Embryonic facial prominence (tissue), 1 donor: Measurements from ENCODE around the gene UBL4B.

Source experiments
- DNase-seq: peaks from one replicate; pipeline ENCODE4 v3.0.0-alpha.2; 2016; ENCODE audit errors: extremely low spot score

UBL4B gene

GRCh38 chr1:110084227-110085078, 27.8 kb upstream of the UBL4B start:
- DNase-seq, result no peak

GRCh38 chr1:110085671-110086070, 26.6 kb upstream of the UBL4B start:
- no peak for DNase-seq

DNA sequence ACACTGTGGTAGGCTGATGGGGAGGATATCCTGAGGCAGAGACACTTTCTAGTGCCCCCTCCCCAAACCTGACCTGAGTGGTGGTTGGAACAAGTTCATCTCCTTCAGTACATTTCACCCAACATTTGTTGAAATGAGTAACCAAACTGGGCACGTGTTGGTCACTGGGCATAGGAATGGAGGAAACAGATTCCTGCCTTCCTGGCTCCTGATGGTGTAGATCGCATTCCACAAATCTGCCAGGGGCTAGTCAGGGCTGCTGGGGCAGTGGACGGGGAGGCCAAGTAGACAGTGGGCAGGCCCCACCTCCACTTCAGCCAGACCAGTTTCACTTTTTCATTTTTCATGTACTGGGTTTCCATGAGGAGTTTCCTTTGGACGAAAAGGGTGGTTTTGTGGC, 25.3 kb upstream of the UBL4B start:
- no peak for DNase-seq

DNA sequence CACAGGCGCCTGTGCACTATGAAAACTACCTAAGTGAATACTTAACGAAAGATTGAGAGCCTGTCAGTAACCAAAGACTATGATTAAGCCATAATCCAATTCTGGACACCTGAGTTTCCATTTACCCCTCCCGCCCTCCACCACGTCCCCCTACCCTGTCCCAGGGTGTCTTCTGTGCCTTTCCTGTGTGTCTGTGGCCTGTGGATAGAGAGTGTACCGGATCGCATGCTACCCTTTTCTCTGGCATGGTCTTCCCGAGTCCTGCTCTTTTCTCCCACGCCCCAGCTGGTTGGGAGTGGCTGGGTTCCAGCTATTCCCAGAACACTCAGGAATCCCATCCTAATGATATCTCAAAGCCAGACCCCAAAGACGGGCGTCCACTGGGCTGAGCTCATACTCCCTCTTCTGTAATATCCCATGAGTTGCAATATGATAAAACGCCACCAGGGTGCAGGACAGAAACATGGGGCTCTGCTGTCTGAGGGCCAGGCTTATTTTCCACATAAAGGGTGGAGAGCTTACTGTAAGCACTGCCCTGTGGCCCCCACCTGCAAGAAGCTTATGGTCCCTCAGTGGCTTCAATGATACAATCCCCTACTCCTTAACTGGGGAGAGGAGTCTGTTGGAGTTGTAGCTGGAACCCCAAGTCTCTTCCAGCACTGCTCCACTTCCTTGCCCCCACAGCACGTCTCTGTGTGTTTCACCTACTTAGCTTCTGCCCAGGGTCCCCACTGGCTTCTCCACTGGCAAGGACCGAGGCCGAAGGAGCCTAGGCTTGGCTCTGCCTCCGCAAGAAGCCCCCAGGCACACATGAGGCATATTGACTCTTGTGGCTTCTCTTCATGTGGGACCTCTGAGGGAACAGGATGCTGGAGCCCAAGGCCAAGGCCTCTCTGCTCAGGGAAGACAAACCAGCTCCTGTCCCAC, 24.2 kb upstream of the UBL4B start:
- DNase-seq, result no peak

GRCh38 chr1:110088739-110089316, 23.4 kb upstream of the UBL4B start:
- DNase-seq, result no peak

DNA sequence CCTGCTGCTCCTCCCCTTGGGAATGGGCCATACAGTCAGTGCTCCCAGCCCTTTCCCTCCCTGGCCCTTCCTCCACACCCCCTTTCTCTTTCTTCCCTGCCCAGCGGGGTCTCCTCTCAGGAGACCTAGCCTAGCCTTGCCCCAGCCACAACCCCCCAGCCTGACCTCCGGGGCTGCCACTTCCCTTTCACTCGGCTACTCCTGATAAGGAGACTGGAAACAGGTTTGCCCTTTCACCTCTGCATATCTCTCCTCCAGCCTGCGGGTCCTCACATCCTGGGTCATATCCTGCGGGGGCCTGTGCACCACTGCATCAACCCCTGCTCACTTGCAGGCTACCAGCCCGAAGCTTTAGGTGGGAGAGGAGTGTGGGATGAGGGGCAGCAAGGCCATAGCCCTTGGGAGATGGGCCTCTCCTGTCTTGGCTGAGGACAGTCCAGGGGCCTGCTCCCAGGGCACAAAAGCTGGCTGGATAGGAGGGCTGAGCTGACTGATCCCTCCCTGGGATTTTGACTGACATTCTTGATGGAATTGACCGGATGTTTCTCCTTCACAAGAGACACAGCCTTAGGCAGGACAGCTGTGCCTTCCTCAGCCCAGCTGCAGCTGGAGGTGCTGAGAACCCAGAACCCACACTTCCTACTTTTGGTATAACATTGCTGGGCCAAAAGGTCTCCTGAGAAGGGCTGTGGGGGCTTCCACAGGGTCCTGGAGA, 22.5 kb upstream of the UBL4B start:
- no peak for DNase-seq

DNA sequence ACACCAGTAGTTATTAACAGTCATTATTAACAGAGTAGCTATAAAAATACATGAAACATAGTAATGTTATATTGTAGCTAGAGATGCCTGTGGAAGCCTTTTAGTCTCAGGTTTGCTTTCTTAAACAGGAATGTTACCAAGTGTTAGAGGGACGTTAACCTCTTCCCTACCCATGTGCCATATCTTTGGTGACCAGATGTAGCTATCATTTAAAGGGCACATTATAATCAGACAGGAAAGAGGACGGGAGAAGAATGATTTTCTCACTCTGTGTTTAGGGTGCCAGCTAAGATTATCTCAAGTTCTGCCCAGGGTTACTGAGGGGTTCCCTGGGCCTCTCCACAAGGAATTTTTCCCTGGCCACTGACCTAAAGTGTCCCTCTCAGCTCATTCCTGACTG, 20.9 kb upstream of the UBL4B start:
- no peak for DNase-seq

DNA sequence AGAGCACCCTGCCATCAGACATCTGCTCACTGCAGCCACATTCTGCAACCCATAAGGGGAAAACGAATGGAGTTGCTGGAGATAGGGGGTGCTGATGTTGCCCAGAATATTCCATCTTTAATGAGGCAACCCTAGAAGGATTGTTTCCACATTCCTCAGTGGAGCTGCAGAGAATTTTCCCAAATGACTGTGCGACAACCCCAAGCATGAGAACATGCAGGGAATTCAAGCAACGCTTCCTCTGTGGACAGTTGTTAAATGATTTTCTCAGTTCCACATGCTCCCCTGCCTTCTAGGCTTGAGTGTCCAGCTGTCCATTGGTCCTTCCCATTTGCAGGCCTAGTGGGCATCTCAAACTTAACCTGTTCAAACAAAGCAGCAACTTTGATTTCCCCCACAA, 20.5 kb upstream of the UBL4B start:
- DNase-seq, result no peak

DNA sequence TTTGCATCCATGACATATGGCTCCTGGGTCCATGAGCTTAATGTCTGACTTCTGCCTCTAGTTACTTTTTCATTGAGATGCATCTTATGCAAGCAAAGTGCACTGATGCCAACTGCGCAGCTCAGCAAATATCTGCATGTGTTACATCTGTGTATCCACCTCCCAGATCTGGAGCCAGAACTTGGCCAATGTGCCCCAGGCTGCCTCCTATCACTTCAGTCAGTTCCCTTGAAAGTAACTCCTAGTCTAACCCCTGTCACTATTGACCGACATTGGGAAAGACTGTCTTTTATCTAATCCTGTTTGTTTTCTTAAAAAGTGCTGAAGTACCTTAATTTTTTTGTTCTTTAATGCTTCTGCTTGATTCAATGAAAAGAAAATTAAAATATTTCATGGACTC, 19.3 kb upstream of the UBL4B start:
- no peak for DNase-seq

DNA sequence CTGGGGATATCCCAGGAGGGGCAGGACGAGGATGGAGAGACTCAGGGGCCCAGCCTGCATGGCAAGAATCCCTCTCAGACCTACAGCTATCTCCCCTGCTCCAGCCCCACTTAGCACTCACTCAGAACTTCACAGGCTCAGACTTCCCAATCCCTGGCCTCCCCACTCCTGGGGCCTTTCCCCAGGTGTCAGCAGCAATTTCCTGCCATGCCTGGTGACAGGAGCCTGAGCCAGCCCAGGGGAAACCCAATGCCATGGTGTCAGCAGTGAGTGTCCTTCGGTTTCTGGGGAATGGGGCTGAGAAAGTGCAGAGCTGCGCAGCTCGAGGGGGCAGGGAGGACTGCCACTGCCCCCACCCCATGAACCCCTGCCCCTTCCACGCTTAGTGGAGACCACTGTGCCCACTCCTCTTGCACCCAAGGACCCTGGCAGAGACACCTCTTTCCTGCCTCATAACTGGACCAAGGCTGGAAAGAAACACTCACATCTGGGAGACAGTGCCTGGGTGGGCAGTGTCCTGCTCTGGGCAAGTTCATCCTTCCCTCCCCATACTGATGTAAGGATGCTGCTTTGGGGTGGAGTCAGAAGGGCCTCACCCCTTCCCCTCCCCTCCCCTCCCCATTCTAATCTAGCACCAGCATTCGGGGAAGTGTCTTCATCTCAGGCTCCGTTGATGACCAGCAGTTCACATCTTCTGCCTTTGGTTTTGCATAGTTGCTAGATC, 17.1 kb upstream of the UBL4B start:
- no peak for DNase-seq

GRCh38 chr1:110097507-110098221, 14.6 kb upstream of the UBL4B start:
- no peak for DNase-seq

DNA sequence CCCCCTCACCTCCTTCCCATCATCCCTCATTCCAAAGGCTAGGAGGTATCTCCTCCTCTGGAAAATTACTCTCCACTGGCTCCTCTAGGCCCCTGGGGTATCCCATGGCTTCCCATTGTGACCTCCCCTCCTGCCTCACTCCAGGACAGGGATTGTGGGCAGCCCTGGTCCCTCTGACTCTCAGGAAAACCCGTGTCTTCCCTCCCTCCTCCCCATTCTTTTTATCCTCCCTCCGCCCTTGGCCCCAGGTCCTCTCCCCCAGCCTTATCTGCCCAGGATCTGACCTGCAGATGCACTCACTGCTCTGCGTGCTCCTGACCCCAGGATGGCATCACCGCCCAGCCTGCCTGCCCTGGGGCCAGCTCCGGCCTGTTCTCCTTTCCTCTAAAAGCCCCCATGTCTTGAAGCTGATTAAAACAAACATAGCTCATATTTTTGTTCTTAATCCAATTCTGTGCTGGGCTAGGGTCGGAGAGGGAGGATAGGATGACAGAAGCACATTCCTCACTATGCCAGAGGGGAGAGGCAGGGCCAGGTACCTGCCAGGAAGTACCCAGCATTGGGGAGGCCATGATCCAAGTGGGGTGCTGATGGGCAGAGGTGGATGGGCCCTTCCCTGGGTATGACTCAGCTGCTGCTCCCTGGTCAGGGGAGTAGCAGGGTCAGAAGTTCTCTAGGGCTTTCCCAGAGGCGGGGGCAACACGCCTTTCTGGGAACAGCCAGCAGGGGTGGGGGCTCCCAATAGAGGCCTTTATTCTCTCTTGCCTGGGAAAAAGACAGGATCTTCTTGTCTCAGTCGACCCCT, 13.8 kb upstream of the UBL4B start:
- DNase-seq, result no peak

DNA sequence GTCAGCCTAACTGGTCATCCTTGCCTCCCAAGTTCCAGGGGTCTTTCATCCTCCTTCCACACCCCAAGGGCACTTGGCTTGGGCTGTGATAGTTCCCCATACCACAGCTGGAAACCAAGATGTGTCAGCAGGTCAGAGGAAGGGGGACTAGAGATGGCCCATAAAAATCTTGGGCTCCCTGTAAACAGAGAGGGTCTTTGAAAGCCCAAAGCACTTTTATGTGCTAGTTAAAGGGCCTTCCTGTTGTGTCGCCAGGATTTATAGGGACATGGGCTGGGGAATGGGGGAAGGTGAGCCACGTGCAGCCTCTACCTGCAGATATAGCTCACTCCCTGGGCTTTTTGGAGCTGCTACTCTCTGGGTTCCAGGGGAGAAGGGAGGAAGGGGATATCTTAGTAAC, 11.9 kb upstream of the UBL4B start:
- DNase-seq, result no peak

GRCh38 chr1:110102081-110102480, 10.2 kb upstream of the UBL4B start:
- no peak for DNase-seq

DNA sequence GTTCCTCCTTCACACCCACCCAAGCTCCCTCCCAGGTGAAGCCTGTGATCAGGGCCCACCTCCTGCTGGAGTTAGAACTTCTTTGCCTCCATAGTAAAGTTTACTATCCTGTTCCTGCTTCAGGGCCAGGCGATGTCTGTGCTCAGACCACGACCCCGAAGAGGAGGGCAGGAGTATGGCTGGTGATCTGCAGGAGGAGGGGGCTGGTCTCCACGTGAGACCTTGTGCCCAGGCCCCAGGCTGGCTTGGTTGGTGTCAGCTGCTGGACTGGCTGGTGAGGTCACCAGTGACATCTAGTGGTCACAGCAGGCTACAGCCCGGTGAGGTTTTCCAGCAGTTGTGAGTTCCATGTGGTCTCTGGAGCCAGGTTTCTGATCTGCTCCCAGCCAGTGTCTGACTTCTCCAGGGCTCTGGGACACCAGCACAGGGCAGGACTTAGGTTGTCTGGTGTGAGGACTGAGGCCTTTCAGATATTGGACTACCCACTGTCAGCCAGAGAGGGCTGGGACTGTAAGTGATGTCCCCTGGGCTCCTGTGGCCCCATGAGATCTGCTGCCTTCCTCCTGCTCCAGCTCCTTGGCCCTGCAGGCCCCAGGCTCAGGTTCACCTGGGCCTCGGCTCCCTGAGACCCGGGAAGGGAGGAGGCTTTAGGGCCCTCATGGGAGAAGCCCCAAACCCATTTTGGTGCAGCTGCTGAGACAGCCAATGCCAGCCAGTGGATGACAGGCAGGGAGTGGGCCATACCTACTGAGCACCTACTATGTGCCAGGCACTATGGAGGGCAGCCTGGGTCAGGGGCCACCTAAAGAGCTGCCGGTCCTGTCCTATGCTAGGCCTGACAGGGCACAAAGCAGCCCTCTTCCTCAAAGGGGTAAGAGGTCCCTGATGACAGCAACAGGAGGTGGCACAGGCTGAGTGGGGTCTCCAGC, 6.0 kb upstream of the UBL4B start:
- DNase-seq, result no peak

- no peak for DNase-seq
Measured at GRCh38 chr1:110107867-110108469, 4.3 kb upstream of the UBL4B start.

- no peak for DNase-seq
Measured at GRCh38 chr1:110111081-110111480, 1.2 kb upstream of the UBL4B start.

- no peak for DNase-seq
Measured at GRCh38 chr1:110112656-110113055, 413 bp downstream of the UBL4B start.
